Uterus (tissue), 4 donors: ENCODE measurements around the gene TMSB4X. TPM values are rescaled to one million over a fixed set of nuclear protein-coding genes. Genes with fewer than 3 reads are reported as not detected.

Experiments
- DNase-seq, 2 donors: peaks; one replicate each; pipeline ENCODE4 v3.0.0-alpha.2; 2019 to 2020
- H3K27ac ChIP-seq, 2 donors: fragments of 200-600 bp; sonication (generic); 1 replicate in 1 of 2; 2 replicates in 1 of 2; pipeline ENCODE4 v1.5.1; 2016 to 2018
- H3K27me3 ChIP-seq, 2 donors: fragments of 200-600 bp; sonication (generic); one replicate each; pipeline ENCODE4 v1.5.1; 2018 to 2019; ENCODE audit warnings: control low read depth in 1 of 2
- H3K36me3 ChIP-seq, 2 donors: fragments of 200-600 bp; sonication (generic); one replicate each; pipeline ENCODE4 v1.5.1; 2019; ENCODE audit warnings: control low read depth in 1 of 2
- H3K4me1 ChIP-seq, 2 donors: fragments of 200-600 bp; sonication (generic); one replicate each; pipeline ENCODE4 v1.5.1; 2018 to 2019; ENCODE audit warnings: control low read depth in 1 of 2
- H3K4me3 ChIP-seq, 2 donors: fragments of 200-600 bp; sonication (generic); 1 replicate in 1 of 2; 2 replicates in 1 of 2; pipeline ENCODE4 v1.5.1; 2018 to 2019; ENCODE audit warnings: mild to moderate bottlenecking in 1 of 2
- H3K9me3 ChIP-seq, 2 donors: fragments of 200-600 bp; sonication (generic); one replicate each; pipeline ENCODE4 v1.5.1; 2019; ENCODE audit warnings: control low read depth in 1 of 2
- CTCF ChIP-seq, 4 experiments: fragments of 200-600 bp in 2 of 4; fragments of 450-650 bp in 2 of 4; sonication (generic) in 2 of 4; IDR thresholded peaks; one replicate each; pipeline ENCODE4 v1.5.1; 2016 to 2019; ENCODE audit warnings: antibody characterized with exemption in 4 of 4, mild to moderate bottlenecking in 2 of 4, moderate library complexity in 1 of 4
- POLR2A ChIP-seq, 2 donors: fragments of 450-650 bp; IDR thresholded peaks; one replicate each; pipeline ENCODE4 v1.6.1; 2016; ENCODE audit warnings: antibody characterized with exemption in 2 of 2, mild to moderate bottlenecking in 1 of 2, moderate library complexity in 1 of 2
- intact Hi-C: fragments of 100-400 bp; cut with DNase I; formaldehyde crosslinking; loops from one replicate; pipeline ENCODE4 v1.15.1; 2023; ENCODE audit warnings: low total_unique reads
- total RNA-seq, 4 donors: library from RNA; depleted of rRNA in 3 of 4; stranded (reverse); fragments of >200 nt in 3 of 4; gene quantifications; one replicate each; pipeline versions ENCODE4 v1.1.0 to v1.2.4, GENCODE V29; 2014 to 2023
- donor health status: DM: yes; HTN: yes; CAD: no.

The TMSB4X gene
- total RNA-seq: 1,000 to 10,000 TPM; 2,867 to 6,849 (median 3,091) TPM

DNA sequence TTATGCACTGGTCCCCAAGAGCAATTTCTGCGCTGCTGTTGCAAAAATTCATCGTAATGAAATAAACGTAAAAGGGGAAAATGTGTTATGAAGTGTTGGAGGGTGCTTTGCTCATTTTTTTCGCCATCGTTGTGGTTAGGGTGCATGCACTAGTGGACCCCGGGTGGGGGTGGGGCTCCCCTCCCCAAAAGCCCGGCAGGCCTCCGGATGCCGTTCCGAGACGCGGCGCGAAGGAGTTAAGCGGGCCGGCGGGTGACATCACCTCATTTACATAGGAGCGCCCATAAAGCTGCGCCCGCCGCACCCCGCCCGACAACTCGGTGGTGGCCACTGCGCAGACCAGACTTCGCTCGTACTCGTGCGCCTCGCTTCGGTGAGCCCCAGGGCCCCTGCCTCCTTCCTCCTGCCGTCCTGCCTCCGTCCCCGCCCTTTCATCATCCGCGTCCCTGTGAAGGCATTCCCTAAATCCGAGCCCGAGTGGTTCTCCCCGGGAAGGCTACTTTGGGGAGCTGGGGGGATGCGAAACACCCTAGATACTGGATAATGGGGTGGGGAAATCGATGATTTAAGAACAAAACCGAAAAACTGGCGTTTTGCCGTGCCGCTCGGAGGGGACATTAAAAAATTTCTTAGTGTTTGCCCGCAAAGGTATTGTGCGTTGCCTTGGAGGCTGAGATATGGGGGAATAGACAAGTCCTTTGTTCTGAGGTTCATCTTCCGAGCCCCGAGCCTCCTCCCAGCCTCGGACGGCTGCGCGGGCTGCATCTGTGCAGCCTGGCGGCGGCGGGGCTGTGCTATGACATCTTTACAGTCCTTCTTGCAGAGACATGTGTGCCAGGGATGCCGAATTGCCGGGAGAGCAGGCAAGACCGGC is at the start of gene TMSB4X:
TSS of gene TMSB4X (plus strand) at position 315 of the 874 bp plus-strand sequence.
- Histone ChIP-seq H3K27ac (peak within 1 kb of the TSS; percentile 97), H3K27me3 (no peaks in the 10 kb centered on the region), H3K9me3 (no peaks in the 10 kb centered on the region), H3K4me3 (peak within 1 kb of the TSS; percentile 50 to 73), H3K36me3 (no peaks in the 10 kb centered on the region), H3K4me1 (no peaks in the 10 kb centered on the region)
- DNase-seq: peak; percentile 84 to 87
- intact Hi-C loops: loop anchor here (5.0 to 10.0 kb wide), 2 partner anchors 130 to 512 kb away; no protein-coding TSS in a partner anchor
- TF ChIP-seq POLR2A (IDR thresholded peaks at IDR 0.05): peak; percentile 92 to 97
- TF ChIP-seq CTCF (IDR thresholded peaks at IDR 0.05): no peak

- no peaks in the 10 kb centered on the region for H3K4me1 ChIP-seq
- no peak for DNase-seq
- H3K4me3 ChIP-seq: no peak overlapping the region
- intact Hi-C loops: no loop called here
- no peaks in the 10 kb centered on the region for H3K36me3 ChIP-seq
- no peak overlapping the region for H3K27ac ChIP-seq
- H3K27me3 ChIP-seq: no peaks in the 10 kb centered on the region
- TF ChIP-seq POLR2A (IDR thresholded peaks at IDR 0.05): no peak
- TF ChIP-seq CTCF (IDR thresholded peaks at IDR 0.05): no peak
- no peaks in the 10 kb centered on the region for H3K9me3 ChIP-seq
These were observed 45.2 kb upstream of the TMSB4X start for GRCh38 chrX:12929701-12930100.

GRCh38 chrX:12930150-12930549 is 44.8 kb upstream of the TMSB4X start:
- TF ChIP-seq CTCF (IDR thresholded peaks at IDR 0.05) (no peak), POLR2A (IDR thresholded peaks at IDR 0.05) (no peak)
- H3K27ac ChIP-seq: no peak overlapping the region
- H3K36me3 ChIP-seq: no peaks in the 10 kb centered on the region
- no peaks in the 10 kb centered on the region for H3K4me1 ChIP-seq
- DNase-seq: no peak
- no peaks in the 10 kb centered on the region for H3K27me3 ChIP-seq
- no peak overlapping the region for H3K4me3 ChIP-seq
- no peaks in the 10 kb centered on the region for H3K9me3 ChIP-seq
- intact Hi-C loops: no loop called here

- Histone ChIP-seq H3K36me3 (no peaks in the 10 kb centered on the region), H3K27me3 (no peaks in the 10 kb centered on the region), H3K27ac (no peak overlapping the region), H3K4me1 (no peaks in the 10 kb centered on the region), H3K4me3 (no peak overlapping the region), H3K9me3 (no peaks in the 10 kb centered on the region)
- intact Hi-C loops: no loop called here
- no peak for TF ChIP-seq POLR2A (IDR thresholded peaks at IDR 0.05)
- no peak for TF ChIP-seq CTCF (IDR thresholded peaks at IDR 0.05)
- DNase-seq: no peak
These were observed 42.7 kb upstream of the TMSB4X start for GRCh38 chrX:12932244-12932643.

DNA sequence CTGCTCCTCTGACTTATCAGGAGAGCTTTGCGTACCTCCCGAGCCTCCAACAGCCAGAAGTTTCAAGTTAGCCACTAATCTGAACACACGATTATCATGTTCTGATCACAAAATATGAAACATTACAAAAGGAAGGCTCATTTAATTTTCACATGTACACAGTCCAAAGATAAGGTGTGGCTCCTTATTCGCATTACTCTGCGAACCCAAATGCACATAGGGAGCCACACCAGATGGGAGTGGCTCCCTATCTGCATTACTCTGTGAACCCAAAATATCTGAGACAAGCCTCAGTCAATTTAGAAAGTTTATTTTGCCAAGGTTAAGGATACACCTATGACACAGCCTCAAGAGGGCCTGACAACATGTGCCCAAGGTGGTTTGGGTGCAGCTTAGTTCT is 40.1 kb upstream of the TMSB4X start:
- Histone ChIP-seq H3K4me1 (no peaks in the 10 kb centered on the region), H3K36me3 (no peaks in the 10 kb centered on the region), H3K4me3 (no peak overlapping the region), H3K9me3 (no peaks in the 10 kb centered on the region), H3K27ac (no peak overlapping the region), H3K27me3 (no peaks in the 10 kb centered on the region)
- intact Hi-C loops: no loop called here
- TF ChIP-seq CTCF (IDR thresholded peaks at IDR 0.05): no peak
- no peak for TF ChIP-seq POLR2A (IDR thresholded peaks at IDR 0.05)
- DNase-seq: no peak
